ENCODE results near the gene DYNLT5.

DYNLT5 gene

GRCh38 chr1:66824771-66825170 lies 72.5 kb downstream of the DYNLT5 start (continued):
- TF ChIP-seq ZBTB49 (tag by site-specific recombination; IDR thresholded peaks at IDR 0.05; ENCODE audit: low read depth): no peak
- no peak for TF ChIP-seq ZNF555 (tag by site-specific recombination; conservative IDR thresholded peaks at IDR 0.05)
- no peak for TF ChIP-seq ZNF48 (tag by site-specific recombination; IDR thresholded peaks at IDR 0.05)
- TF ChIP-seq ZNF146 (tag by site-specific recombination; IDR thresholded peaks at IDR 0.05): no peak
- no peak for TF ChIP-seq ZNF600 (tag by site-specific recombination; IDR thresholded peaks at IDR 0.05)

All from HEK293 (cell line).